ENCODE data around the gene TNPO3.
"Not testable (repeated sequence)": the region's sequence is repeated elsewhere in the genome, so short reads cannot be mapped to it uniquely, and the experiment has no call there.

Gene TNPO3

DNA sequence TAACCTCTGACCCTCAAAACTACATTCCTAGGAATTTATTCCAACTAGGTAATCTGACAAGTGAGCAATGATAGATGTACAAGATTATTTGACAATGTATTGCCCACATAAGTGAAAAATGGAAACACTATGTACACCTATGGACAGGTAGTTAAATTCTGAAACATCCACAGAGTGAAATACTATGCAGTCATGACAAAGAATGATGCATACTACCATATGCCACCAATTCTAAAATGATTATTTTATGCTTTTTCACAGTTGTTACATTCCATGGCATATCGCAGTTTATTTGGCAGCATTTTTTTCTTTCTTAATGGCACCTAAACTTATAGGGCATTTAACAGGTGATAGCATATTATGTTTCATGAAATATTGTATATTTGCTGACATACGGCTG is 20.1 kb upstream of the TNPO3 start:
- no peak for TF ChIP-seq EZH2 (IDR thresholded peaks at IDR 0.05)
- no peak overlapping the region for H3K9ac ChIP-seq (ENCODE audit: insufficient read length)
- no peaks in the 10 kb centered on the region for H3K9me3 ChIP-seq (ENCODE audit: low read depth, low read length)
- H3K27ac ChIP-seq, result no peak overlapping the region
- no peak overlapping the region for H3K4me3 ChIP-seq
- H3K36me3 ChIP-seq (ENCODE audit: insufficient read depth, low read length), result no peaks in the 10 kb centered on the region
- no peak for DNase-seq (ENCODE audit: low read depth, low spot score)

GRCh38 chr7:129074361-129074871 is 19.5 kb upstream of the TNPO3 start:
- Histone ChIP-seq H3K27ac (no peak overlapping the region), H3K4me3 (no peak overlapping the region), H3K9ac (ENCODE audit: insufficient read length) (no peak overlapping the region), H3K36me3 (ENCODE audit: insufficient read depth, low read length) (no peaks in the 10 kb centered on the region), H3K9me3 (ENCODE audit: low read depth, low read length) (no peaks in the 10 kb centered on the region)
- TF ChIP-seq POLR2AphosphoS5 (IDR thresholded peaks at IDR 0.05; ENCODE audit: borderline replicate concordance, low read depth, low read length), result no peak
- TF ChIP-seq FOXP2 (optimal IDR thresholded peaks at IDR 0.05; ENCODE audit: control extremely low read depth, extremely low read length, insufficient read depth), result no peak
- no peak for TF ChIP-seq EZH2 (IDR thresholded peaks at IDR 0.05)
- DNase-seq (ENCODE audit: low read depth, low spot score), result no peak

DNA sequence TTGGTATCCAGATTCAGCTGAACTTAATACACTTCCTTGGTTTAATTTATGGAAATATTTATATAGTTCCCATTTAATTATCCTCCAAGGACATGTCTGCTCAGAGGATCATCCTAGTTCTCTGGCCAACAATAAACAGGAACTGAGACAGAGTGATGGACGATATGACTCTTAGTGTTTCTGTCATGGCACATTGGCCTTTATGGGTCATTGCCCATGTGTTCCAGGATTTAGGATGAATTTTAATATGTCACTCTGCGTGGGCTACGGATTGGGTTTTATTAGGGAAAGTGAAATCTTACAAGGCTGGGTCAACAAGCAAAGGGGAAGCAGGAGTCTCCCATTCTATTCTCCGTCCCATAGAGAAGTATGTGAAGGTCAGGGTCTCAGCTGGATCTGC is 18.8 kb upstream of the TNPO3 start:
- H3K27ac ChIP-seq, result no peak overlapping the region

GRCh38 chr7:129073204-129073603 is 18.3 kb upstream of the TNPO3 start:
- Histone ChIP-seq H3K9ac (ENCODE audit: insufficient read length) (no peak overlapping the region), H3K9me3 (ENCODE audit: low read depth, low read length) (no peaks in the 10 kb centered on the region), H3K4me3 (no peak overlapping the region), H3K36me3 (ENCODE audit: insufficient read depth, low read length) (no peaks in the 10 kb centered on the region), H3K27ac (no peak overlapping the region)
- TF ChIP-seq FOXP2 (optimal IDR thresholded peaks at IDR 0.05; ENCODE audit: control extremely low read depth, extremely low read length, insufficient read depth), result no peak
- no peak for TF ChIP-seq EZH2 (IDR thresholded peaks at IDR 0.05)
- TF ChIP-seq POLR2AphosphoS5 (IDR thresholded peaks at IDR 0.05; ENCODE audit: borderline replicate concordance, low read depth, low read length), result no peak
- DNase-seq (ENCODE audit: low read depth, low spot score), result no peak

More for the DNA sequence above, 18.8 kb upstream of the TNPO3 start:
- DNase-seq (ENCODE audit: low read depth, low spot score), result no peak
- TF ChIP-seq FOXP2 (optimal IDR thresholded peaks at IDR 0.05; ENCODE audit: control extremely low read depth, extremely low read length, insufficient read depth), result no peak
- TF ChIP-seq EZH2 (IDR thresholded peaks at IDR 0.05), result no peak
- no peak for TF ChIP-seq POLR2AphosphoS5 (IDR thresholded peaks at IDR 0.05; ENCODE audit: borderline replicate concordance, low read depth, low read length)
- no peaks in the 10 kb centered on the region for H3K36me3 ChIP-seq (ENCODE audit: insufficient read depth, low read length)
- no peak overlapping the region for H3K9ac ChIP-seq (ENCODE audit: insufficient read length)
- H3K4me3 ChIP-seq, result no peak overlapping the region
- no peaks in the 10 kb centered on the region for H3K9me3 ChIP-seq (ENCODE audit: low read depth, low read length)

GRCh38 chr7:129072479-129073011 is 17.6 kb upstream of the TNPO3 start:
- Histone ChIP-seq H3K9me3 (ENCODE audit: low read depth, low read length) (no peaks in the 10 kb centered on the region), H3K36me3 (ENCODE audit: insufficient read depth, low read length) (no peaks in the 10 kb centered on the region), H3K9ac (ENCODE audit: insufficient read length) (no peak overlapping the region), H3K4me3 (no peak overlapping the region), H3K27ac (no peak overlapping the region)
- no peak for DNase-seq (ENCODE audit: low read depth, low spot score)
- TF ChIP-seq POLR2AphosphoS5 (IDR thresholded peaks at IDR 0.05; ENCODE audit: borderline replicate concordance, low read depth, low read length) (no peak), FOXP2 (optimal IDR thresholded peaks at IDR 0.05; ENCODE audit: control extremely low read depth, extremely low read length, insufficient read depth) (no peak), EZH2 (IDR thresholded peaks at IDR 0.05) (no peak)

- H3K27ac ChIP-seq, result no peak overlapping the region
- no peaks in the 10 kb centered on the region for H3K9me3 ChIP-seq (ENCODE audit: low read depth, low read length)
- DNase-seq (ENCODE audit: low read depth, low spot score), result no peak
- no peak overlapping the region for H3K4me3 ChIP-seq
- no peak overlapping the region for H3K9ac ChIP-seq (ENCODE audit: insufficient read length)
- TF ChIP-seq FOXP2 (optimal IDR thresholded peaks at IDR 0.05; ENCODE audit: control extremely low read depth, extremely low read length, insufficient read depth) (no peak), POLR2AphosphoS5 (IDR thresholded peaks at IDR 0.05; ENCODE audit: borderline replicate concordance, low read depth, low read length) (no peak), EZH2 (IDR thresholded peaks at IDR 0.05) (no peak)
- no peaks in the 10 kb centered on the region for H3K36me3 ChIP-seq (ENCODE audit: insufficient read depth, low read length)
Measured at GRCh38 chr7:129069021-129069420, 14.1 kb upstream of the TNPO3 start.

DNA sequence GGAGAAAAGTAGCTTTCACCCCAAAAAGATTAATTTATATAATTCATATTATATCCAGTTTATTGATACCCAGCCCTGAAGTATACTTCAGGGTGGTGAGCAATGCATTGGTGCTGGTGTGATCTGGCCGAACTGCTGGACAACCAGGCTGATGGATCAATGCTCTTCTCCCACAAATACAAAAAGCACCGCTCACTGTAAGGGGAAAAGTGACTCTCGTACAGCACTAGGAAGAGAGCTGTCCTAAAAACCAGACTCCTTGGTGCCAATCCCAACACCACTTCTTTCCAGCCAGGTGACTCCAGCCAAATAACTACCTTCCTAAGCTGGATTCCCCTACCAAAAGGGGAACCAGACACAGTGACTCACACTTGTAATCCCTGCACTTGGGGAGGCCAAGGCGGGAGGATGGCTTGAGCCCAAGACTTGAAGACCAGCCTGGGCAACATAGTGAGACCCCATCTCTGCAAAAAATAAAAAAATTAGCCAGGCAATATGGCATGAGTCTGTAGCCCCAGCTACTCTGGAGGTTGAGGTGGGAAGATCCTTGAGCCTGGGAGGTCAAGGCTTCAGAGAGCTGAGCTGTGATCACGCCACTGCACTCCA is 13.1 kb upstream of the TNPO3 start:
- no peak for DNase-seq (ENCODE audit: low read depth, low spot score)
- TF ChIP-seq POLR2AphosphoS5 (IDR thresholded peaks at IDR 0.05; ENCODE audit: borderline replicate concordance, low read depth, low read length) (no peak), EZH2 (IDR thresholded peaks at IDR 0.05) (no peak), FOXP2 (optimal IDR thresholded peaks at IDR 0.05; ENCODE audit: control extremely low read depth, extremely low read length, insufficient read depth) (no peak)
- H3K27ac ChIP-seq, result no peak overlapping the region
- H3K9ac ChIP-seq (ENCODE audit: insufficient read length), result no peak overlapping the region
- H3K9me3 ChIP-seq (ENCODE audit: low read depth, low read length), result no peaks in the 10 kb centered on the region
- no peak overlapping the region; the same call in 1 of the 2 replicates for H3K4me3 ChIP-seq
- H3K36me3 ChIP-seq (ENCODE audit: insufficient read depth, low read length), result no peaks in the 10 kb centered on the region

GRCh38 chr7:129067132-129067561 is 12.2 kb upstream of the TNPO3 start:
- peak overlapping the region; percentile 18; the same call in 1 of the 2 replicates for H3K4me3 ChIP-seq
- H3K9ac ChIP-seq (ENCODE audit: insufficient read length), result peak overlapping the region; percentile 53
- H3K36me3 ChIP-seq (ENCODE audit: insufficient read depth, low read length); DNase-seq (ENCODE audit: low read depth, low spot score); H3K9me3 ChIP-seq (ENCODE audit: low read depth, low read length): not testable (repeated sequence)
- peak overlapping the region; percentile 65; the same call in 1 of the 2 replicates for H3K27ac ChIP-seq
